ENCODE results near the gene AGL. TPM values are rescaled to one million over a fixed set of nuclear protein-coding genes. Genes with fewer than 3 reads are reported as not detected.

AGL gene
- total RNA-seq, 4 donors from 2014 or later = 23.2 to 57.3 (median 34.7) TPM

DNA sequence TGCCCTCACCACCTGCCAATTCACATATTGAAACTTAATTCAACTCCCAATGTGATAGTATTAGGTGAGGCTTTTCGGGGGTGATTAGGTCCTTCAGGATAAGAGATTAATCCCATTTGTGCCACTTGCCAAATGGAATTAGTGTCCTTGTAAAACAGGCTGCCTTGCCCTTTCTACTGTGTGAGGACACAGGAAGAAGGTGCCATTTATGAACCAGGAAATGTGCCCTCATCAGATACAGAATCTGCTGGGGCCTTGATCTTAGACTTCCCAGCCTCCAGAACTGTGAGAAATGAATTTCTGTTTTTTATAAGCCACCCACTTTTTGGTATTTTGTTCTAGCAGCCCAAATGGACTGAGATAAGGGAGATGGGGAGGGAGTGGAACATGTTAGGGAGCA lies 39.1 kb upstream of the AGL start:
- H3K4me1 ChIP-seq = no peaks in the 10 kb centered on the region
- H3K4me3 ChIP-seq (replicated peaks in 1 of 3) = no peak overlapping the region
- TF ChIP-seq, protein P1, sequence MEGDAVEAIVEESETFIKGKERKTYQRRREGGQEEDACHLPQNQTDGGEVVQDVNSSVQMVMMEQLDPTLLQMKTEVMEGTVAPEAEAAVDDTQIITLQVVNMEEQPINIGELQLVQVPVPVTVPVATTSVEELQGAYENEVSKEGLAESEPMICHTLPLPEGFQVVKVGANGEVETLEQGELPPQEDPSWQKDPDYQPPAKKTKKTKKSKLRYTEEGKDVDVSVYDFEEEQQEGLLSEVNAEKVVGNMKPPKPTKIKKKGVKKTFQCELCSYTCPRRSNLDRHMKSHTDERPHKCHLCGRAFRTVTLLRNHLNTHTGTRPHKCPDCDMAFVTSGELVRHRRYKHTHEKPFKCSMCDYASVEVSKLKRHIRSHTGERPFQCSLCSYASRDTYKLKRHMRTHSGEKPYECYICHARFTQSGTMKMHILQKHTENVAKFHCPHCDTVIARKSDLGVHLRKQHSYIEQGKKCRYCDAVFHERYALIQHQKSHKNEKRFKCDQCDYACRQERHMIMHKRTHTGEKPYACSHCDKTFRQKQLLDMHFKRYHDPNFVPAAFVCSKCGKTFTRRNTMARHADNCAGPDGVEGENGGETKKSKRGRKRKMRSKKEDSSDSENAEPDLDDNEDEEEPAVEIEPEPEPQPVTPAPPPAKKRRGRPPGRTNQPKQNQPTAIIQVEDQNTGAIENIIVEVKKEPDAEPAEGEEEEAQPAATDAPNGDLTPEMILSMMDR (IDR thresholded peaks at IDR 0.05) = no peak
- TF ChIP-seq POLR2A (IDR thresholded peaks at IDR 0.05) = no peak
- H3K36me3 ChIP-seq = no peaks in the 10 kb centered on the region
- H3K27ac ChIP-seq = no peak overlapping the region
- WGBS, 2 donors = 94 to 100% methylated on average over 1 of the region's 1 CpG
- H3K27me3 ChIP-seq = no peaks in the 10 kb centered on the region
- H3K9me3 ChIP-seq = no peaks in the 10 kb centered on the region
- no peak for DNase-seq
- intact Hi-C loops (cut with DNase I) = loop anchor here (10.0 kb wide), 1 partner anchor 224 kb away; a partner anchor contains a TSS

DNA sequence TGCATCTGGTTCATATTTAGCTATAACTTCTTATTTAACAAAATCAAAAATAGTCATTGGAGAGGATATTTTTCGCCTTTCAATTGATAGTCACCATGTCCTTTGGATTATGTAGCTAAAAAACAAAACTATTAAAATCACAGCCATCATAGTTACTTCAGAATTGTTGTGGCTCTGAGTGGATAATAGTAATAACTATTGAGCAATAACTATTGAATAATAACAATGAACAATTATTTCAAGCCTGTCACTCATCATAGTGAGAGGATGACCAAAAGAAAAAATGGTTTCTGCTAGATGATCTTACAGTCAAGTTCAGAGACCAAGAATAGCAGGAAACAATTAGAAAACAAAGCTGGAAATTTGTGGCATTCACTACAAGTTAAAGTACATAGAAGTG lies 38.4 kb upstream of the AGL start:
- Histone ChIP-seq H3K9me3 (no peaks in the 10 kb centered on the region), H3K4me3 (replicated peaks in 1 of 3) (no peak overlapping the region), H3K27ac (no peak overlapping the region), H3K27me3 (no peaks in the 10 kb centered on the region), H3K36me3 (no peaks in the 10 kb centered on the region), H3K4me1 (no peaks in the 10 kb centered on the region)
- intact Hi-C loops (cut with DNase I) = loop anchor here (10.0 kb wide), 1 partner anchor 223 kb away; a partner anchor contains a TSS
- 98 to 99% methylated on average over 1 of the region's 1 CpG for WGBS, 2 donors
- TF ChIP-seq, protein P1 (IDR thresholded peaks at IDR 0.05) = no peak
- TF ChIP-seq POLR2A (IDR thresholded peaks at IDR 0.05) = no peak
- no peak for DNase-seq

DNA sequence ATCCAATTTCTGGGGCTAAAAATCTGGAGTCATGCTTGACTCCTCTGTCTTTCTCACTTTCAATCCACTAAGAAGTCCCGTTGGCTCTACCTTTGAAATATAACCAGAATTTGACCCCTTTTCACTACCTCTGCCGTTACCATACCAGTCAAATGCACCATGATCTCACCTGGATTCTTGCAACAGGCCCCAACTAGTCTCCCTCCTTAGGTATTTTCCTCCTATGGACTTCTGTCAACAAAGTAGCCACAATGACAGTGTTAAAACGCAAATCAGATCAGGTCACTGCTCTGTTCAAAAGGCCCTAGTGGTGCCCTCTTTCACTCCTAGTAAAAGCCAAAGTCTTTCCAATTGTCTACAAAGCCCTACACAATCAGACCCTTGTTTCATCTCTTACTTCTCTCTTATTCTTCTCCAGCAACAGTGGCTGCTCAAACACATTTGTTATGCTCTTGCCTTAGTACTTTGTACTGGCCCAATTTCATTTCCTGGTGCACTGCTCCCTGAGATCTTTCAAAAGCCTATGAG lies 35.7 kb upstream of the AGL start:
- H3K4me1 ChIP-seq = no peaks in the 10 kb centered on the region
- intact Hi-C loops (cut with DNase I) = loop anchor here (10.0 kb wide), 1 partner anchor 220 kb away; a partner anchor contains a TSS
- no peak overlapping the region for H3K4me3 ChIP-seq (replicated peaks in 1 of 3)
- no peak for DNase-seq
- no peak overlapping the region for H3K27ac ChIP-seq
- no peaks in the 10 kb centered on the region for H3K27me3 ChIP-seq
- TF ChIP-seq, protein P1 (IDR thresholded peaks at IDR 0.05) = no peak
- no peak for TF ChIP-seq POLR2A (IDR thresholded peaks at IDR 0.05)
- no peaks in the 10 kb centered on the region for H3K9me3 ChIP-seq
- 84 to 86% methylated on average over 3 of the region's 3 CpGs for WGBS, 2 donors
- no peaks in the 10 kb centered on the region for H3K36me3 ChIP-seq

DNA sequence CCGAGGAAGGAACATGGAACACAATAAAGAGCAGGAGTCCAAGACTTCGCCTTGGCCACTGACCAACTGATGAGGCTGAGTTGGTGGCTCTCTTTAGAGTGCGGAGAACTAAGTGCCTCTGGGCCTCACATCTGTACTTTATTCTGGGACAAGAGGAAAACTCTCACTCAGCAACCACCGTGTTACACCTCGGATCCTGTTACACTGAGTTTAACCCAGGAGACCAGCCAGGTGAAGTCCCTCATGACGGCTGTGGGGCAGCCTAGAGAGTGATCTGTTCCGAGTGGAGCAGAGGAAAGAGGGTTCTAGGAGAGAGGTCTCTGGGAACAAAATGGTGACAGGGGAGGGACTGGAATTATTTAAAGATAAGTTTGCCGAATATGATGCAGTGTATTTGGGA lies 33.5 kb upstream of the AGL start:
- intact Hi-C loops (cut with DNase I) = loop anchor here (10.0 kb wide), 1 partner anchor 218 kb away; a partner anchor contains a TSS
- no peak for DNase-seq
- H3K36me3 ChIP-seq = no peaks in the 10 kb centered on the region
- H3K9me3 ChIP-seq = no peaks in the 10 kb centered on the region
- 71 to 74% methylated on average over 8 of the region's 8 CpGs for WGBS, 2 donors
- H3K4me1 ChIP-seq = no peaks in the 10 kb centered on the region
- no peaks in the 10 kb centered on the region for H3K27me3 ChIP-seq
- H3K27ac ChIP-seq = no peak overlapping the region
- no peak overlapping the region for H3K4me3 ChIP-seq (replicated peaks in 1 of 3)
- TF ChIP-seq POLR2A (IDR thresholded peaks at IDR 0.05) = no peak
- TF ChIP-seq, protein P1 (IDR thresholded peaks at IDR 0.05) = no peak

DNA sequence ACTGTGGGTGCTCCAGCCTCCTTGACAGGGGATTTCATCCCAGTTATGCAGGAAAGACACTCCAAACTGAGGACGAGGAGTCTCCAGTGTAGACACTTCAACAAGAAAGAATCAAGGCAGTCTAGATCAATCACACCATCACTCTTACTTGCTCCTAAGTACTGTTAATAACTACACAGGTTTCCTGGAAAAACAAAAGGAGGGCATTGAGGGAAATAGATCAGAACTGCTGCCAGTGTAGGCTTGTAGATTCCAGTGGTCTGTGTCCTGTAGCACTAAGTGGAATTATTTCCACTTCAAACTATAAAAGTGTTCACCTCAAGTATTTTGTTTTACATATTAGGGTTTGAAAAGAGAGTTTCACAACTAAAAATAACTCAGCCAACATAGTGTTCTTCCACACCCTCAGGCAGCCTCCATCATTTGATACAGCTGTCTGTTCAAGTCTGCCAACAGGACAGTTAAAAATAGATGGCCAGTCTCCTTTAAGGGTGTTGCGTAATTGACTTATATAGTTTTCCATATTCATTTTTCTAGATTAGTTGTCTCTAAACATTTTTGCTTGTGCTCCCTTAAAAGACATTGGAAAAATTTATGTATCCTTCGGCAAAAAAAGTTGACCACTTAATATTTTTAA lies 32.0 kb upstream of the AGL start:
- no peaks in the 10 kb centered on the region for H3K36me3 ChIP-seq
- WGBS, 2 donors = 68 to 71% methylated on average over 3 of the region's 3 CpGs
- TF ChIP-seq, protein P1 (IDR thresholded peaks at IDR 0.05) = no peak
- TF ChIP-seq POLR2A (IDR thresholded peaks at IDR 0.05) = no peak
- no peaks in the 10 kb centered on the region for H3K27me3 ChIP-seq
- H3K4me3 ChIP-seq (replicated peaks in 1 of 3) = no peak overlapping the region
- no peak for DNase-seq
- no peak overlapping the region for H3K27ac ChIP-seq
- intact Hi-C loops (cut with DNase I) = loop anchor here (10.0 kb wide), 1 partner anchor 217 kb away; a partner anchor contains a TSS
- H3K9me3 ChIP-seq = no peaks in the 10 kb centered on the region
- H3K4me1 ChIP-seq = no peaks in the 10 kb centered on the region
